Ovary (tissue), 9 donors: ENCODE results near the gene RSAD1. TPM values are rescaled to one million over a fixed set of nuclear protein-coding genes. Genes with fewer than 3 reads are reported as not detected.

ENCODE experiments used
- DNase-seq, 5 donors: peaks; one replicate each; pipeline ENCODE4 v3.0.0-alpha.2; 2019 to 2020
- H3K27ac ChIP-seq, 2 donors: fragments of 200-600 bp; one replicate each; pipeline versions ENCODE4 v1.5.1 to v1.8.0; 2019 to 2022
- H3K27me3 ChIP-seq: fragments of 200-600 bp; one replicate; pipeline ENCODE4 v1.8.0; 2022
- H3K36me3 ChIP-seq: fragments of 200-600 bp; sonication (generic); one replicate; pipeline ENCODE4 v1.5.1; 2019
- H3K4me1 ChIP-seq: one replicate; pipeline ENCODE4 v1.8.1; 2013; ENCODE audit warnings: mild to moderate bottlenecking, moderate library complexity; ENCODE audit not compliant: insufficient read depth
- H3K4me3 ChIP-seq: fragments of 200-600 bp; sonication (generic); one replicate; pipeline ENCODE4 v1.5.1; 2017
- H3K9me3 ChIP-seq, 2 donors: fragments of 200-600 bp in 1 of 2; sonication (generic) in 1 of 2; one replicate each; pipeline versions ENCODE4 v1.5.1 to v1.8.1; 2013 to 2019; ENCODE audit warnings: mild to moderate bottlenecking in 1 of 2, moderate library complexity in 1 of 2
- EP300 ChIP-seq: sonication (generic); formaldehyde crosslinking; IDR thresholded peaks from one replicate; pipeline ENCODE4 v1.6.1; 2017; ENCODE audit warnings: antibody characterized with exemption
- POLR2A ChIP-seq: fragments of 450-650 bp; IDR thresholded peaks from one replicate; pipeline ENCODE4 v1.6.1; 2017; ENCODE audit warnings: antibody characterized with exemption, mild to moderate bottlenecking, moderate library complexity
- WGBS, 3 donors: extraction: QIAGEN DNeasy Blood & Tissue Kit in 1 of 3; methylation state at CpG; one replicate each; pipeline versions ENCODE4 v1.1.5 to v1.1.7; 2013 to 2017; 5-methylcytosine and 5-hydroxymethylcytosine counted together
- intact Hi-C, 4 donors: fragments of 100-400 bp; cut with DNase I; formaldehyde crosslinking; loops; one replicate each; pipeline versions ENCODE4 v1.11.0 to v1.15.1; 2022 to 2023
- polyA plus RNA-seq, 2 donors: library from polyadenylated mRNA; stranded (reverse); fragments of 200-250 nt in 1 of 2; fragments of 350-450 nt in 1 of 2; fragmentation: Illumina TruSeq in 1 of 2; extraction: RNeasy Lipid Tissue Mini Kit (QIAGEN cat#74804) in 1 of 2; gene quantifications; one replicate each; pipeline ENCODE4 v1.2.3, GENCODE V29; 2013 to 2014
- total RNA-seq, 7 donors: library from RNA; depleted of rRNA in 2 of 7; stranded (reverse); fragments of >200 nt in 2 of 7; fragmentation: NEBNext Ultra II Directional in 3 of 7; extraction: Animal tissue kit (Norgen Biotek cat#: 25700) in 3 of 7; gene quantifications; one replicate each; pipeline versions ENCODE4 v1.1.0 to v1.2.4, GENCODE V29; 2016 to 2023
- TF ChIP-seq, protein P1 (sequence below), 3 donors: fragments of 450-650 bp in 2 of 3; fragments of 200-600 bp in 1 of 3; IDR thresholded peaks; one replicate each; pipeline versions ENCODE4 v1.5.1 to v1.8.0; 2016 to 2022; ENCODE audit warnings: antibody characterized with exemption in 3 of 3, mild to moderate bottlenecking in 1 of 3
- donor health status: DM: no; HTN: no; CAD: no; lungs with moderate emphysema.
- donor health status: DM: no; HTN: no; CAD: no.
- donor health status: Bipolar disorder and iron deficiency.
- donor health status: DM: yes; HTN: yes; CAD: no.
- donor health status: DM: no; HTN: no; CAD: no.
- donor health status: DM: yes; HTN: yes; CAD: no.

Gene RSAD1
- total and polyA plus RNA-seq, 9 donors = 21.2 to 48.0 (median 34.6) TPM

DNA sequence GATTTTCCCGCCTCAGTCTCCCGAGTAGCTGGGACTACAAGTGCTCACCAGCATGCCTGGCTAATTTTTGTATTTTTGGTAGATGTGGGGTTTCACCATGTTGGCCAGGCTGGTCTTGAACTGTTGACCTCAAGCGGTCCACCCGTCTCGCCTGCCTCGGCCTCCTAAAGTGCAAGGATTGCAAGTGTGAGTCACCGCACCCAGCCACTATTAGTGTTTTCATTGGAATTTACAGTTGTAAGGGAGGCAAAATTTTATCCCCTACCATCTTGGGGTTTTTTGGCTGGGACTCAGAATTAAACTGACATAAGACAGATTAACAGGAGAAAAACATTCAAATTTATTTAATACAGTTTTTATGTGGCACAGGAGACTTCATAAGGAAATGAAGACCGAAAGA lies 17.3 kb downstream of the RSAD1 start:
- no peaks in the 10 kb centered on the region for H3K9me3 ChIP-seq
- H3K27me3 ChIP-seq = no peaks in the 10 kb centered on the region
- intact Hi-C loops = no loop called here
- H3K27ac ChIP-seq = no peak overlapping the region
- no peak overlapping the region for H3K4me3 ChIP-seq
- TF ChIP-seq EP300 = no peak
- no peak for TF ChIP-seq POLR2A
- TF ChIP-seq, protein P1, sequence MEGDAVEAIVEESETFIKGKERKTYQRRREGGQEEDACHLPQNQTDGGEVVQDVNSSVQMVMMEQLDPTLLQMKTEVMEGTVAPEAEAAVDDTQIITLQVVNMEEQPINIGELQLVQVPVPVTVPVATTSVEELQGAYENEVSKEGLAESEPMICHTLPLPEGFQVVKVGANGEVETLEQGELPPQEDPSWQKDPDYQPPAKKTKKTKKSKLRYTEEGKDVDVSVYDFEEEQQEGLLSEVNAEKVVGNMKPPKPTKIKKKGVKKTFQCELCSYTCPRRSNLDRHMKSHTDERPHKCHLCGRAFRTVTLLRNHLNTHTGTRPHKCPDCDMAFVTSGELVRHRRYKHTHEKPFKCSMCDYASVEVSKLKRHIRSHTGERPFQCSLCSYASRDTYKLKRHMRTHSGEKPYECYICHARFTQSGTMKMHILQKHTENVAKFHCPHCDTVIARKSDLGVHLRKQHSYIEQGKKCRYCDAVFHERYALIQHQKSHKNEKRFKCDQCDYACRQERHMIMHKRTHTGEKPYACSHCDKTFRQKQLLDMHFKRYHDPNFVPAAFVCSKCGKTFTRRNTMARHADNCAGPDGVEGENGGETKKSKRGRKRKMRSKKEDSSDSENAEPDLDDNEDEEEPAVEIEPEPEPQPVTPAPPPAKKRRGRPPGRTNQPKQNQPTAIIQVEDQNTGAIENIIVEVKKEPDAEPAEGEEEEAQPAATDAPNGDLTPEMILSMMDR (IDR thresholded peaks at IDR 0.05) = no peak
- 89 to 93% (median 93%) methylated on average over 8 of the region's 8 CpGs for WGBS, 3 donors
- no peak for DNase-seq
- H3K4me1 ChIP-seq = no peaks in the 10 kb centered on the region
- no peaks in the 10 kb centered on the region for H3K36me3 ChIP-seq

DNA sequence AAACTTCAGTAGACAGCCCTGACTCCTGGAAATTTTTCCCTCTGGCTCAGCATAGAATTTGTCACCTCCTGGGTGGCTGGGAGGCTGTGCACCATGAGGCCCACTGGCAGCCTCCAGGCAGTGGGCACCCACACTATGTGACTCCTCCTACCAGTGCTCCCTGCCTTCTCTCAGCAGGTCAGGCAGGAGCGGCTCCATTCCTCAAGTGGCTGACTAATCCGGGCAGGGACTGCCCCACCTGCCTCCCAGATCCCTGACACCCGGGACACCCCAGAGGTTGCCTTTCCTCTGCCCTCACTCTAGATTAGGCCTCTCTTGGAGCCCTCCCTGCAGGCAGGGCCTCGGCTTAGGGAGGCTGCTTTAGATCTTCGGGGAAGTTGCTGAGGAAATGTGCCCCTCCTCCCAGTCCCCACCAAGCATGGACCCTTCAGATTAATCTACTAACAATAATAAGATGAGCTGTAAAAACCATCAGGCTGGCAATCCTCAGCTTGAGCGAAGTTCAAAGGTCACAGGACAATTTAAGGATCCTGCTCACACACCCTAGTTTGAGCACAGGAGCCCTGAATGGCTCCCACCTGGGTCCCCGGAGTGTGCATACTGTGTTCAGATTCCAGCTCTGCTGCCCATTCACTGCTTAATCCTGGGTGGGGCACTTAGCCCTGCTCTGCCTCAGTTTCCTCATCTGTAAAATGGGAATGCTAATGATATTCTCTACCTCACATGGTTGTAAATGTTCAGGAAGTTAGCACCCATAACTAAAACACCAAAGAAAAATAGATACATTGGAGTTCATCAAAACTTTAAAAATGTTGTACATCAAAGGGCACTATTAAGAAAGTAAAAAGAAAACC lies 19.6 kb downstream of the RSAD1 start:
- Histone ChIP-seq H3K36me3 (no peaks in the 10 kb centered on the region), H3K4me1 (no peaks in the 10 kb centered on the region), H3K27ac (no peak overlapping the region), H3K27me3 (no peaks in the 10 kb centered on the region), H3K4me3 (no peak overlapping the region), H3K9me3 (no peaks in the 10 kb centered on the region)
- no peak for DNase-seq
- intact Hi-C loops = no loop called here
- 82 to 87% (median 82%) methylated on average over 7 of the region's 7 CpGs for WGBS, 3 donors
- TF ChIP-seq, protein P1 (IDR thresholded peaks at IDR 0.05) = no peak
- TF ChIP-seq EP300 (no peak), POLR2A (no peak)

DNA sequence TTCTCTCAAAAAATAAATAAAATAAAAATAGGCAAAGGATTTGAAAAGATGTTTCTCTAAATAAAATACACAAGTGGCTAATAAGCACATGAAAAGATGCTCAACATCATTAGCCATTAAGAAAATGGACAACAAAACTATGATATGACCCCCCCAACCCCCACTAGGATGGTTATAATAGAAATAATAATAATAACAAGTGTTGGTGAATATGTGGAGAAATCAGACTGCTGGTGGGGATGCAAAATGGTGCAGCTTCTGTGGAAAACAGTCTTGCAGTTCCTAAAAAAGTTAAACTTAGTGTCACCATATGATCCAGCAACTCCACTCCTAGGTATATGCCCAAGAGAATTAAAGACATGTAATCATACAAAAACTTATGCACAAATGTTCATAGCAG lies 20.6 kb downstream of the RSAD1 start:
- Histone ChIP-seq H3K27ac (no peak overlapping the region), H3K36me3 (no peaks in the 10 kb centered on the region), H3K27me3 (no peaks in the 10 kb centered on the region), H3K9me3 (no peaks in the 10 kb centered on the region), H3K4me3 (no peak overlapping the region), H3K4me1 (no peaks in the 10 kb centered on the region)
- no peak for TF ChIP-seq EP300
- TF ChIP-seq, protein P1 (IDR thresholded peaks at IDR 0.05) = no peak
- TF ChIP-seq POLR2A = no peak
- intact Hi-C loops = no loop called here
- DNase-seq = no peak

DNA sequence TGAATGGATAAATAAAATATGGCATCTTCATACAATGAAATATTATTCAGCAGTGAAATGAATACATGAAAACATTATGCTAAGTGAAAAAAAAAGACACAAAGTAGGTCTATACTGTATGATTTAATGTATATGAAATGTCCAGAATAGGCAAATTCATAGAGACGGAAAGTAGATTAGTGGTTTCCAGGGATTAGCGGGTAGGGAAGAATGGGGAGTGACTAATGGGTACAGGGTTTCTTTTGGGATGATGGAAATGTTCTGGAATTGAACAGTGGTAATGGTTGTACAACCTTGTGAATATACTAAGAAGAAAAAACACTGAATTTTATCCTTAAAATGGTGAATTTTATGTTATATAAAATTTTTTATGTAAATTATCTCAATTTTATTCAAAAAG lies 21.1 kb downstream of the RSAD1 start:
- no peak for TF ChIP-seq EP300
- TF ChIP-seq, protein P1 (IDR thresholded peaks at IDR 0.05) = no peak
- TF ChIP-seq POLR2A = no peak
- no peak for DNase-seq
- intact Hi-C loops = no loop called here

More for the DNA sequence above, 21.1 kb downstream of the RSAD1 start:
- Histone ChIP-seq H3K27me3 (no peaks in the 10 kb centered on the region), H3K4me3 (no peak overlapping the region), H3K27ac (no peak overlapping the region), H3K4me1 (no peaks in the 10 kb centered on the region), H3K36me3 (no peaks in the 10 kb centered on the region), H3K9me3 (no peaks in the 10 kb centered on the region)
- WGBS, 3 donors = 95 to 97% (median 95%) methylated on average over 2 of the region's 2 CpGs
